Inferior parietal cortex (tissue), 1 donor: ENCODE results near the gene GNRHR.
A peak's percentile ranks its signal among the peaks of the same experiment; 100 is the strongest.

ENCODE experiments used
- DNase-seq: peaks from one replicate; pipeline ENCODE4 v3.0.0-alpha.2; 2016; ENCODE audit errors: extremely low spot score

GNRHR gene

DNA sequence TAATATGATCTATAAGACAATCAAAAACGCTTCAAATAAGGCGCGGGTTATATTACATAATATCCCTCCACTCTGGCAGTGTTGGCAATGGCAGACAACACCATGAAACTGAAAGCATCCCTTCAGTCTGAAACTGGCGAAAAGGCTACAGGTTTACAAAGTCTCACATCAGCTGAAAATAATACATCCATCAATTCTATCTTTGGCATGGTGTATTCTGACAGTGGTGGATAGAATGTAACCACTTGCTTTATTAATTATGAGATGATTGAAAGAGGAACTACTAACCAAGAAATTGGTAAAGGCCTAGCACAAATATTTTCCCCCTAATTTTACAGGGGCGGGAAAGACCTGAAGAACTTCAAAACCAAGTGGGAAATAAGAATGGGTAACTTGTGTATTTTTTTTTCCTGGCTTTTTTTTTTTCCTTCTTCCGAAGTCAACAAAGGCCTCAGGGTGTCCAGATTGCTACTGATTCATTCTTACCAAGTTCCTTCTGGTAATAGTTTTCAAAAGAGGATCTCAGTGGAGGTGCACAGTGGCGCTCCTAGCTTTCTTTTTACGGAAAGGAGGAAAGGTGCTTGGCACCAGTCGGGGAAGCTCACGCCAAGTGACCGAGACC, 54.0 kb downstream of the GNRHR start:
- DNase-seq = peak; percentile 22

DNA sequence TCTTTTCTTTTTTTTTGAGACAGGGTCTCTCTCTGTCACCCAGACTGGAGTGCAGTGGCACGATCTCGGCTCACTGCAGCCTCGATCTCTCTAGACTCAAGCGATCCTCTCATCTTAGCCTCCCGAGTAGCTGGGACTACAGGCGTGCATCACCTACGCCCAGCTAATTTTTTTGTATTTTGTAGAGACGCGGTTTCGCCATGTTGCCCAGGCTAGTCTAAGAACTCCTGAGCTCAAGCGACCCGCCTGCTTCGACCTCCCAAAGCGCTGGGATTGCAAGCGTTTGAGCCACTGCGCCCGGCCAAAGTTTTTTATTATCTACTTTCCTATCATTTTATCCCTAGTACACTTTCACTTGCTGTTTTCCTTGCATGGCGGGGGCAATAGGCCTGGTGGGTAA, 54.6 kb downstream of the GNRHR start:
- DNase-seq = no peak

GRCh38 chr4:67697860-67698687, 56.1 kb downstream of the GNRHR start:
- no peak for DNase-seq

- DNase-seq = no peak
Observed at GRCh38 chr4:67696061-67696460, 58.1 kb downstream of the GNRHR start.

GRCh38 chr4:67694662-67695061, 59.5 kb downstream of the GNRHR start:
- DNase-seq = no peak

DNA sequence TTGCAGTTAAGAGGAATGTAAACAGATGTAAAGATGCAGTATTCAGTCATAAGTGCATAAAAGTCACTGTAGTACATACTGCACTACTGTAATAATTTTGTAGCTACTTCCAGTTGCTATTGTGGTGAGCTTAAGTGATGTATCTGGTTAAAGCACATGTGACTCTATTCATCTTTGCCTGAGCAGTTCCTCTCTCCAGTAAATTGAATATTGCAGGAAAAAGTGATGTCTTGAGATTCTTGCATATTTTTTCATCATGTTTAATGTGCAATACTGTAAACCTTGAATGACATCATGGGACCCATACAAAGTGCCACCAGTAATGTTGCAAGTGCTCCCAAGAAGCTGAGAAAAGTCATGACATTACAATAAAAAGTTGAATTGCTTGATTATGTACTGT, 62.9 kb downstream of the GNRHR start:
- no peak for DNase-seq
